HL-60 (cell line): ENCODE results near the gene RAP1A.

ENCODE experiments used
- DNase-seq, 2 experiments: peaks; one replicate each; pipeline ENCODE4 v3.0.0-alpha.2; 2010 to 2020; ENCODE audit warnings: low read depth in 1 of 2, low spot score in 1 of 2
- H3K27ac ChIP-seq: fragments of 250-450 bp; sonication (Bioruptor Pico); replicated peaks from 2 replicates; pipeline ENCODE4 v1.5.1; 2020; ENCODE audit warnings: mild to moderate bottlenecking, moderate library complexity
- H3K27me3 ChIP-seq: fragments of 250-450 bp; sonication (Bioruptor Pico); 2 replicates; pipeline ENCODE4 v1.5.1; 2021; ENCODE audit warnings: mild to moderate bottlenecking, moderate library complexity; ENCODE audit not compliant: insufficient read depth, poor library complexity, severe bottlenecking
- H3K4me3 ChIP-seq: replicated peaks from 2 replicates; pipeline ENCODE4 v1.5.1; 2011; ENCODE audit warnings: mild to moderate bottlenecking, control low read depth, low read length; ENCODE audit not compliant: insufficient read depth
- CTCF ChIP-seq: IDR thresholded peaks from one replicate; pipeline ENCODE4 v1.5.1; 2011; ENCODE audit warnings: low read length, control low read depth, inconsistent platforms; ENCODE audit not compliant: insufficient read depth
- GABPA ChIP-seq: IDR thresholded peaks from 2 replicates; pipeline ENCODE4 v1.6.1; 2012; ENCODE audit warnings: low read depth
- POLR2AphosphoS5 ChIP-seq: IDR thresholded peaks from 2 replicates; pipeline ENCODE4 v1.6.1; 2012; ENCODE audit warnings: low read depth
- REST ChIP-seq: IDR thresholded peaks from 2 replicates; pipeline ENCODE4 v1.6.1; 2012; ENCODE audit warnings: low read depth; ENCODE audit not compliant: insufficient replicate concordance
- SPI1 ChIP-seq: IDR thresholded peaks from 2 replicates; pipeline ENCODE4 v1.6.1; 2012; ENCODE audit warnings: low read depth, mild to moderate bottlenecking, borderline replicate concordance

The RAP1A gene

GRCh38 chr1:111727056-111727455 is 107.5 kb downstream of the RAP1A start:
- Histone ChIP-seq H3K27me3 (no peaks in the 10 kb centered on the region), H3K27ac (no peak overlapping the region), H3K4me3 (no peak overlapping the region)
- TF ChIP-seq CTCF (no peak), GABPA (no peak), POLR2AphosphoS5 (no peak), REST (no peak), SPI1 (no peak)
- DNase-seq, result no peak

DNA sequence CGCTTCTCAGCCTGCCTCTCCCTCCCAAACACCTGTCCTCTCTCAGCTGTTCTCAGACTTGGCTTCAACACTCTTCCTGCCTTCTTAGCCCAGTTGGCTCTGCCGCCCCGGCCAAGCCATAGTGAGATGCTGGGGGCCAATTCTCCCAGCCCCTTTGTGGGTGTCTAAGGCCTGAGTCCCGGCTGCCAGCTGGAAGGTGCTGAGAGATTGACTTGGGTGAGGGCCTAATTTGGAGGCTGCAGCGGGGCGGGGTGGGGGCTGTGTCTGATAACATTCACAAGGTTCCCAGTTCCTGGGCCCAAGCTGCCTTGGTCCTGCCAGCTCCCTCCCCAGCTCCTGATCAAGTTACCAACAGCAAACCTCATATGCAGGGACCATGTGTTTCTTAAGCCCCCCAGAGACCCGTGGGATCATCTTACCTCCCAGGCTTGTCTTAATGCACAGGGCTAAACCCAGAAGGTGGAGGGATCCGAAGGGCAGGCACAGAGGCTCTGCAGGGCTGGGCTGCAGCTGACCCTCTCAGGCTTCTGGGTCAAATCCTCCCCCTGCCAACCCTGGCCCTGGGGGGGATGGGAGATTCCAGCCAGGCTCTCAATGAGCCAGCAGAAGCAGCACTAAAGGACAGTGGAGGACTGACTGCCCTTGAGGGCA is 109.8 kb downstream of the RAP1A start:
- H3K27ac ChIP-seq, result no peak overlapping the region
- no peak for TF ChIP-seq GABPA
- TF ChIP-seq REST, result no peak
- TF ChIP-seq POLR2AphosphoS5, result no peak
- no peak for TF ChIP-seq CTCF
- no peak for TF ChIP-seq SPI1
- no peak overlapping the region for H3K4me3 ChIP-seq
- no peak for DNase-seq
- H3K27me3 ChIP-seq, result no peaks in the 10 kb centered on the region

DNA sequence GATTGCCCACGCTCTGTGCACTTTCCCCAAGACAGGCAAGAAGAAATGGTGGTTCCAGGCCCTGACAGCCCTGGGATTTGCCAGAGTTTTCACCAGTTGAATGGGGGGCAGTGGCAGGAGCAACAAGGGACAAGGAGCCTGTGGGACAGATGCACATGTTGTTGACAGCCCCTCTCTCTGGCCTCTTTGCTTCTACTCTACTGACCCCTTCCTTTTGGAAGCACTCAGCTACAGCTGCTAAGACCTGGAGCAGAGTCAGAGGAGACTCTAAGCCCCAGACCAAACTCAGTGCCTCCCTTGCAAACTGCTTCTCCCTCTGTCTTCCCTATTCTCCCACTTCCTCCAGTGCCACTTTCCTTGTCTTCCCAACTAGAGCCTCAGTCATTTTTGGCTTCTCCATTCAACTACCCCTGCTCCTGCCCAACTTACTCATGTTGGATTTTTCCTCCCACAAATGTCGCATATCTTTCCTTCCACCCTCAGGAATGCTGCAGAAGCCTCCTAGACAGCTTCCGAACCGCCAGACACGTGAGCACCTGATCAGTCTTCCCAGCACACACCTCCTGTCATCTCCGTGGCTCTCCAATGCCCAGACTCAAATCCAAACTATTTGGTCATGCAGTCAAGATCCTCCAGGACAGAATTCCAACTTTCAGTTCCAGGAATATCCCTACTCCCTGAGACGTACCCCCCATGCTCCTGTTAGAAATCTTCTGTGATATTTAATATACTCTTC is 110.5 kb downstream of the RAP1A start:
- H3K27me3 ChIP-seq, result no peaks in the 10 kb centered on the region
- no peak overlapping the region for H3K4me3 ChIP-seq
- TF ChIP-seq GABPA, result no peak
- no peak for TF ChIP-seq CTCF
- TF ChIP-seq REST, result no peak
- TF ChIP-seq SPI1, result no peak
- no peak for TF ChIP-seq POLR2AphosphoS5
- no peak overlapping the region for H3K27ac ChIP-seq
- no peak for DNase-seq
